ENCODE measurements around the gene CEP135. TPM values are rescaled to one million over a fixed set of nuclear protein-coding genes. Genes with fewer than 3 reads are reported as not detected.
"Not testable (repeated sequence)": the region's sequence is repeated elsewhere in the genome, so short reads cannot be mapped to it uniquely, and the experiment has no call there.

The CEP135 gene
- total RNA-seq, 1 donor from 2014 or later: 30.2 TPM

GRCh38 chr4:56066493-56066892 lies 117.7 kb downstream of the CEP135 start:
- intact Hi-C loops (cut with micrococcal nuclease): no loop called here
- H3K4me1 Mint-ChIP-seq: no peaks in the 10 kb centered on the region
- ChIA-PET CTCF (no interaction called here), POLR2A (no interaction called here)
- DNase-seq (no peak), ATAC-seq (ENCODE audit: low read depth) (no peak)
- H3K4me3 Mint-ChIP-seq: no peak overlapping the region
- no peak for TF ChIP-seq CTCF (IDR thresholded peaks at IDR 0.05)
- no peaks in the 10 kb centered on the region for H3K36me3 Mint-ChIP-seq (ENCODE audit: low read depth)
- no peak overlapping the region for H3K27ac Mint-ChIP-seq
- H3K9me3 Mint-ChIP-seq: no peaks in the 10 kb centered on the region
- peaks cover 2% of the 10 kb centered on the region for H3K27me3 Mint-ChIP-seq

- CTCF ChIA-PET: no interaction called here
Measured at GRCh38 chr4:56067826-56068225, 119.1 kb downstream of the CEP135 start.

GRCh38 chr4:56072730-56073129 lies 124.0 kb downstream of the CEP135 start:
- CTCF ChIA-PET: not testable (repeated sequence)

More at GRCh38 chr4:56067826-56068225, 119.1 kb downstream of the CEP135 start:
- Mint-ChIP-seq H3K4me3 (no peak overlapping the region), H3K27me3 (peaks cover 2% of the 10 kb centered on the region), H3K36me3 (ENCODE audit: low read depth) (no peaks in the 10 kb centered on the region), H3K27ac (no peak overlapping the region), H3K4me1 (no peaks in the 10 kb centered on the region), H3K9me3 (no peaks in the 10 kb centered on the region)
- no peak for DNase-seq
- no peak for ATAC-seq (ENCODE audit: low read depth)
- POLR2A ChIA-PET: no interaction called here
- intact Hi-C loops (cut with micrococcal nuclease): no loop called here
- no peak for TF ChIP-seq CTCF (IDR thresholded peaks at IDR 0.05)

GRCh38 chr4:56077676-56078075 lies 128.9 kb downstream of the CEP135 start:
- intact Hi-C loops (cut with micrococcal nuclease): no loop called here
- CTCF ChIA-PET: no interaction called here
- H3K9me3 Mint-ChIP-seq: peaks cover 11% of the 10 kb centered on the region
- DNase-seq (no peak), ATAC-seq (ENCODE audit: low read depth) (no peak)
- no peaks in the 10 kb centered on the region for H3K36me3 Mint-ChIP-seq (ENCODE audit: low read depth)
- no peak overlapping the region for H3K27ac Mint-ChIP-seq
- H3K27me3 Mint-ChIP-seq: no peaks in the 10 kb centered on the region
- H3K4me1 Mint-ChIP-seq: no peaks in the 10 kb centered on the region
- no peak for TF ChIP-seq CTCF (IDR thresholded peaks at IDR 0.05)
- POLR2A ChIA-PET: no interaction called here
- no peak overlapping the region for H3K4me3 Mint-ChIP-seq

More at GRCh38 chr4:56072730-56073129, 124.0 kb downstream of the CEP135 start:
- DNase-seq; POLR2A ChIA-PET; H3K4me1 Mint-ChIP-seq; H3K36me3 Mint-ChIP-seq (ENCODE audit: low read depth); H3K4me3 Mint-ChIP-seq; intact Hi-C loops (cut with micrococcal nuclease); ATAC-seq (ENCODE audit: low read depth); H3K27me3 Mint-ChIP-seq; H3K27ac Mint-ChIP-seq: not testable (repeated sequence)
- H3K9me3 Mint-ChIP-seq: peaks cover 11% of the 10 kb centered on the region

- ATAC-seq (ENCODE audit: low read depth): no peak
- no peak overlapping the region for H3K4me3 Mint-ChIP-seq
- no peak overlapping the region for H3K27ac Mint-ChIP-seq
- TF ChIP-seq CTCF (IDR thresholded peaks at IDR 0.05): no peak
- POLR2A ChIA-PET: no interaction called here
- H3K36me3 Mint-ChIP-seq (ENCODE audit: low read depth): no peaks in the 10 kb centered on the region
- H3K9me3 Mint-ChIP-seq: peaks cover 11% of the 10 kb centered on the region
- intact Hi-C loops (cut with micrococcal nuclease): no loop called here
- no peaks in the 10 kb centered on the region for H3K4me1 Mint-ChIP-seq
- no peak for DNase-seq
- CTCF ChIA-PET: no interaction called here
- H3K27me3 Mint-ChIP-seq: no peaks in the 10 kb centered on the region
Measured at GRCh38 chr4:56078866-56079265, 130.1 kb downstream of the CEP135 start.

GRCh38 chr4:56080384-56080783 lies 131.6 kb downstream of the CEP135 start:
- no peak overlapping the region for H3K27ac Mint-ChIP-seq
- ATAC-seq (ENCODE audit: low read depth) (no peak), DNase-seq (no peak)
- peaks cover 9% of the 10 kb centered on the region for H3K9me3 Mint-ChIP-seq
- ChIA-PET CTCF (no interaction called here), POLR2A (no interaction called here)
- H3K4me1 Mint-ChIP-seq: peaks cover 2% of the 10 kb centered on the region
- no peaks in the 10 kb centered on the region for H3K36me3 Mint-ChIP-seq (ENCODE audit: low read depth)
- H3K4me3 Mint-ChIP-seq: no peak overlapping the region
- TF ChIP-seq CTCF (IDR thresholded peaks at IDR 0.05): no peak
- H3K27me3 Mint-ChIP-seq: no peaks in the 10 kb centered on the region
- intact Hi-C loops (cut with micrococcal nuclease): no loop called here

Data from activated B cell treated with CpG ODN at 0.5 μM for 24 hours (primary cell).